Stimulated activated CD8-positive, alpha-beta memory T cell treated with anti-CD3 and anti-CD28 coated beads, Interleukin-7, amount 100 ng/mL, for 1 hour (primary cell): ENCODE results near the gene SP4.

Source experiments
- DNase-seq, 2 donors: peaks; one replicate each; pipeline ENCODE4 v3.0.0-alpha.2; 2020; ENCODE audit warnings: low read depth in 2 of 2

The SP4 gene

DNA sequence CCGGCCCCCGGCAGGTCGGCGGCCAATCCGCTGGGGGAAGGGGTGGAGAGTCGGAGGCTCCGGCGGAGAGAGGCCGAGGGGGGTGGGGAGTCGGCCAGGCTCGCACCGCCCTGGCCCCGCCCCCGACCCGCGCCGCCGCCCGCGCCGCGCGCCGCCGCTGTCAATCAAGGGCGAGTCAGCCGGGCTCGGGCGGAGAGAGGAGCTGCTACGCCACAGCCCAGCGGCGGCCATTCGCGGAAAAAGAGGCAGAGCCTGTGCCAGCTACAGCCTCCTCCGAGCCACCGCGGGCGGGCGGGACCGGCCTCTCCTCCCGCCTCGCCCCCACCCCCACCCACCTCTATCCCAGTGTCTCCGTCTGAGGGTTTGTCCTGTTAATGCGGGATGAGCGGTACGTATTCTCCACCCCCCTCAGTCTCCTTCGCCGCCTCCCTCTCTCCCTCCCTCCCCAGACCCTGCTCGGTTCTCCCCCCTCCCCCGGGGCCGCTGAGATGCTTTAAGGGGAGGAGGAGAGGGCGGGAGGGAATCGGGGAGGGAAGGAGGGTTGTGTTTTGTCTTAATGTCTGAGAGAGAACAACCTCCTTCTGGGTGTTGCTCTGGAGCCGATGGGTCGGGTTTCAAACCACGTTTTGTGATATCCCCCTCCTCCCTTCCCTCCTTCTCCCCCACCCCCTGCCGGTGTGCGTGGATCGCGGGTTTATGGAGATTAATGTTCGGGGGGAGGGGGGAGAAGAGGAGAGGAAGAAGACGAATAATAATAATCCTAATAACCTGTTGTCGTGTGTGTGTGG, at the start of gene SP4:
TSS of gene SP4 (plus strand) at position 213 of the 788 bp plus-strand sequence. CDS start at position 382, 169 bp downstream.
- peak; percentile 90 to 93 for DNase-seq

DNA sequence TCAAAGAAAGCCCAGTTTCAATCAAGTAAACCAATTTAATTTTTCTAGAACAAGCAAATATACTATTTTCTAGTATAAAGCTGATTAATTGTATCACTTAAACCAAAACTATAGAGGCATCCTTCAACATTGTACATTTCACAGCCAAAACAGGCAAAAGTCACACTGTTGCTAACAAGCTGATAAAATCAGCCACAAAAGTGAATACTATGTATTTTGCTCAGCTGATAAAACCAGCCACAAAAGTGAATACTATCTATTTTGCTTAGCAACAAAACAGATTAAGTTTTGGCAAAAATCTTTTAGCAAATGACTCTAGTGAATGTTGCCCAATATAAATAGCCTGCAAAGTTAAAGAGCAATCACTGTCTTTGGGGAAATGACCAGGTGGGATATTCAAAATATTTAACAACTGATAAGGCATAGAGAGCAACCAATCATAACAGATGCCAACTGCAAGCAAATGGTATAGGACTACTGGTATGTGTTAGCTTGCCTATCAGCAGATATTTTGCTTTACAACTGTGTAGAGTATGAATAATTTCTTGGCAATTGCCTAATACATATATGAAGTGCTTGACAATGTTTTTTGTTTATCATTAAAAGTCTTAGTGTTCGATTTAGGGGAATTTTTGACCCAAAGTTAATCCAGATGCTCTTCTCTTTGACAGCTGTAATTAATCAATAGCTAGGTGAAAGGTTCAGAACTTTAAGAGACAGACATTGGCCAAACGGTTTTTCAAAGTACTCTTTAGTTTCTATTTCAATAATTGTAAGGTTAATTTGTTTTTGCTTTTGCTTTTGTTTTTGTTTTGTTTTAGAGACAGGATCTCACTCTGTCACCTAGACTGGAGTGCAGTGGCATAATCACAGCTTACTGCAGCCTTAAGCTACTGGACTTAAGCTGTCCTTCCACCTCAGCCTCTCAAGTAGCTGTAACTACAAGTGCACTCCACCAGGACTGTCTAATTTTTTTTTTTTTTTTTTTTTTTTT, 44.4 kb upstream of the SP4 start:
- no peak for DNase-seq

DNA sequence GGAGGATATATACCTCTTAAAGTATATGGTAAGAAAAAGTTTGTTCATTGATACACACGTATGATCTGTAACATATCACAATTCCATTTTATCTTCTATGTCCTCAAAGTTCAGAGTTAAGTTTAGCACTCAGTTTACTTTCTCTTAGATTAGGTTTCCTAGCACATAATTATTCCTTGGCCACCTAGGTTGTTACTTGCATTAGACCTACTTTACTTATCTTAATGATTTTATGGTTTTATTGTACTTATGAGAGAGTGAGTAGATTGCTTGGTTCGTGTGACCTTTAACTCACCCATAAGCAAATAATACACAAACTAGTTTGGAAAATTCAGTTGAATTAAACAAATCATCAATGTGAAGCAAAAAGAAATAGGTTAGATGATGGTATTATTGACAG, 33.9 kb upstream of the SP4 start:
- DNase-seq, result no peak

DNA sequence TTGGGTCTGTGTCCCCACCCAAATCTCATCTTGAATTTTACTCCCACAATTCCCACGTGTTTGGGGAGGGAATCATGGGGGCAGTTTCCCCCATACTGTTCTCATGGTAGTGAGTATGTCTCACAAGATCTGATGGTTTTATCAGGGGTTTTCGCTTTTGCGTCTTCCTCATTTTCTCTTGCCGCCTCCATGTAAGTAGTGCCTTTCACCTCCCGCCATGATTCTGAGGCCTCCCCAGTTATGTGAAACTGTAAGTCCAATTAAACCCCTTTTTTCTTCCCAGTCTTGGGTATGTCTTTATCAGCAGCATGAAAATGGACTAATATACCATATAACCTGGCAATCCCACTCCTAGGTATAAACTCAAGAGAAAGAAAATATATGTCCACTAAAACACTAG, 25.9 kb upstream of the SP4 start:
- no peak for DNase-seq

DNA sequence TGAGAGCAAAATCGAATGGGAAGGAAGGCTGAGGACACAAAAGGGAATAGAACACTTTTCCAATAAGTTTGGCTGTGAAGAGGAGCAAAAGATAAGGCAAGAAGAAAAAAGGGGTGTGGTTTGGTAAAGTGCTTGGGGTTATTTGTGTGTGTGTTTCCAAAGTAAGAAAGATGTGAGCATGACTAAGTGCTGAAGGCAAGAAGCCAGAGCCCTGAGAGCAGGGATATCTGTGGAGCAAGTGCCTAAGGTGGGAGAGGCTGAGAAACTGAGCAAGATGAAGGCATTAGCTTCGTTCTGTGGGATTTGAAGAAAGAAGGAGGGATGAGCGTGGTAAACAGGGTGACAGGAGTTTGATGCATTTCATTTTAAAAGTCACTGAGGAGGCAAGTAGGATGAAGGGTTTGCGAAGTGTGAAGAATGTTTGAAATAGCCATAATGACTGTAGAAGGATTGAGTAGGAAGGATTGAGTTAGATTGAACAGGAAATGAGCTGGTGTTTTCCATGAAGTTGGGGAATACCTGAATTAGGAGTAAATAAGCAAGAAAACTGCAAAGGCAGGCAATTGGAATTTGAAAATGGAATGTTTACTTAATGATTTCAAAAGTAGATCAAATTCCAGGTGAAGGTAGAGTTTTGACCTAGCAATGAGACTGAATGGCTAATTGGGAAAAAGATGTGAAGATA, 19.9 kb upstream of the SP4 start:
- DNase-seq, result no peak

DNA sequence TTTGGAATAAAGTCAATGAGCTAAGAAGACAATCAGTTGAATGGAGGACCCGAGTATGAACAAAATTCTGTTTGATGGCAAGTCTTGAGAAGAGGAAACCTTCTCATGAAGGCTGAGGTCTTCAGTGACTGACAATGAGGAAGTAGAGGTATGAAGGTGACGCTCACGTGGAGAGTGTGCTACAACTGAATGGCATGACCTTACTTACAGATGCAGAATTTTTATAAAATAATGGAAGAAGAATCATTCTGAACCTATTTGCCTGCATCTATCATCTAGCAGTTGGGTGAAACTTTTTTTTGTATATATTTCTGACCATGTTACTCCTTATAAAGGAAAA, 19.4 kb upstream of the SP4 start:
- DNase-seq, result no peak

DNA sequence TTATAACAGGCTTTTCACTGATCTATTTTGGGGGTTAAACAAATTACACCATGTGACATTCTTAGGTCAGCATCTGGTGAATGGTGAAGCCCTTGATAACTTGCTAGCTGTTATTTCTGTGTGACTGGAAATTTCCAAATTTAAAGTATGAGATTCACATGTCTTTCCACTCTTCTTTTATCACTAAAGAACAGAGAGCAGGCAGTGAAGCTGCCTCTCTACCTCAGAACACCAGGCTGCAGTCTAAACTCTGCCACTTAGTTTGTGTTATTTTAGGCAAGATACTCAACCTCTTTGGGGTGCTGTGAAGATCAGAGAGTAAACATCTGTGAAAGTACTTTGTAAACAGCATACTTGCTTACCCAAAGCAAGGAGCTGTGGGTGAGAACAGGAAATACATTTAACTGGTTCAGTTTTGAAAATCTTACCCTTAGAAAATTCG, 15.5 kb upstream of the SP4 start:
- no peak for DNase-seq

DNA sequence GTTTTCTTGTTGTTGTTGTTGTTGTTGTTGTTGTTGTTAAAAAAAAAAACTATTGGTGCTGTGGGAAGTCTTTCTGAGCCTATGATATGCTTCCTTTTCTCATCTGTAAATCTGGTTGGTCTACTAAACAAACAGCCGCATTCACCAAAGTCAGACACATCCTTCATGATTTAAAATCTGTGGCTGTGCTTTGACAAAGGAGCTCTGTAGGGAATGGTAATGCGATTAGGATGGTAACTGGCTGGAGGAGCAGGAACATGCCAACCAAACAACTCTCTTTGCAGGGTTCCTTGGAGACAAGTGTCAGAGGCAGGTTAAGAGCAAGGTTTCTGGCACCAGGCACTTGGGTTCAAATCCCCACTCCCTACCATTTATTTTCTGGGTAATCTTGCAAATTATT, 14.9 kb upstream of the SP4 start:
- DNase-seq, result no peak

DNA sequence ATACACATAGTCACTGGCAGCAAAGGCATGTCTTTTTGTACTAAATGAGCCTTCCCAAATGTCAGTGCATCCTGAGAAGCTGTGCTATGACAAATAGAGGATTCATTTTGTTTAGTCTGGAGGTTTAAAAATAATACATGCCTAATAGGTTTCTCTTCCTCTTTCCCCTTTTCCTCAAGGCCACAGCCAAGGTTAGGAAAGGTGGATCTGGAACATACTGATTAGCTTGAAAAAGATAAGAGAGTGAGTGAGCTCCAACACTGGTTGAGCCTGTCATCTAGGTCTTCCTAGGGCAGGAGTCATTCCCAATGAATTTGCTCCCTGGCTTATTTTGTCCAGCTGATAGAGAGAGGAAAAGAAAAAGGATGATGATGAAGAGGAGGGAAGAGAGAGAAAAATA, 14.4 kb upstream of the SP4 start:
- DNase-seq, result no peak

DNA sequence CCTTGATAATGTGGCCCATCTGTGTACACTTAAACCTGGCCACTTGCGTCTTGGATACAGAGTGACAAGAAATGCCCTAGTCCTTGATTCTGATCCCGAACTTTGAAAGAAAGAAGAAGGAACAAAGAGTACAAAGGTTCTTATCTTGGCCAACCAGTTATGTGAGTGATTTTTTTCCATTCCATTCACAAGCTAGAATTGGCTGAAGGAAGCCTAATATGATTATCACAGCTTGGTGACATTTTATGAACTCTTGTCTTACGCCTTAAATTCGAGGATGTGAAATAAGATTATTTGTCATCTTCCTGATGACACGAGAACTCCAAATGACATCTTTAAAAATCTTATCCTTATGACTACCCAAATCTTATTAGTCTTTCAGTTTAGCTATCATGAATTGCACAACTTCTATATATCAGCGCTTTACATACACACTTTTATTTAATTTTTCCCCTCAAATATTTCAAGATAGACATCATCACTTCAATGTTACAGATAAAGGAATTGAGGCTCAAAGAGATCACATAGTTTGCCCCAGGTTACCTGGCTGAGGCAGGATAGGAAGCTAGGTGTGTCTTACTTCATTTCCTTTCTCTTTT, 13.0 kb upstream of the SP4 start:
- DNase-seq, result no peak

DNA sequence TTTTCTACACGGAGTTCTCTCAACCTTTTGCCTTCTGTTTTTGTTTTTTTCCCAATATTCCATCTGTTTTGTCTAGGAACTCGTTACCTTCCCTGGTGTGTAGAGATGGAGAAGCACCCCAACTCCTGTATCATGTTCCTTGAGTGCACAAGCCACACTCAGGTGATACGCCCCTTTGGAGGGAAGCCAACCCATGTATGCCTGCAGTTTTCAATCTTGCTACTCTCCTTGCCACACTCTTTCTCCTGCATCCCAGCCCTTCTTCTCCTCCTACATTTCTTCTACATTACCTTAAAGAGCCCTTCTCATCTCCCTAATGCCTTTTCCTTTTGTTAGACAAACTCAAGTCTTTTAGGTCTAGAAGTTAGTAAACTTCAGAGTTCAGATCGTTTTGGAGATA, 10.2 kb upstream of the SP4 start:
- no peak for DNase-seq

DNA sequence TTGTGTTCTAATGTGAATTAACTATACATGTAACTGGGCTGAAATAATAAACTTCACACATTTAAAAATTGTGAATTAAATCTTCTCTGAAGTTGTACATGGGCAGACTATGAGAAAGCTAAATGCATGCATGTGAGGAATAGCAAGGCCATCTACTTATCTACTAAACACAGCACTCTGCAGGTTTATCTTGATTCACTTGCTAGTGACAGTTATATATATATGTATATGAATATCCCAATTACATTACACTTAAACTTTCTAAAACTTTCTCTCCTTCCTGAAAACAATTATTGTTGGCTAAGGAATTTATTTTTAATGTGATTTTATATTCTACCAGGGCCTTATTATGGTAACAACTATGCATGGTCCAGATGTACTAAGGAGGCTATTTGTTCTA, 5.1 kb upstream of the SP4 start:
- DNase-seq, result no peak

DNA sequence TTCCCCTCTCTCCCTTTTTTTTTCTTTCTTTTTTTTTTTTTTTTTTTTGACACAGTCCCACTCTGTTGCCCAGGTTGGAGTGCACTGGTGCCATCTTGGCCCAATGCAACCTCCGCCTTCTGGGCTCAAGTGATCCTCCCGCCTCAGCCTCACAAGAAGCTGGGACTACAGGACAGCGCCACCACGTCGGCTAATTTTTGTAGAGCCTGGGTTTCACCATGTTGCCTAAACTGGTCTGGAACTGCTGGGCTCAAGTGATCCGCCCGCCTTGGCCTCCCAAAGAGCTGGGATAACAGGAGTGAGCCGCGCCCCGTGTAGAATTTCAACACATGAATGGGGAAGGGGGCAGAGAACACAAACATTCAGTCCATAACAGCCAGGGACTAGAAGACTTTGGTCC, 2.6 kb upstream of the SP4 start:
- no peak for DNase-seq

DNA sequence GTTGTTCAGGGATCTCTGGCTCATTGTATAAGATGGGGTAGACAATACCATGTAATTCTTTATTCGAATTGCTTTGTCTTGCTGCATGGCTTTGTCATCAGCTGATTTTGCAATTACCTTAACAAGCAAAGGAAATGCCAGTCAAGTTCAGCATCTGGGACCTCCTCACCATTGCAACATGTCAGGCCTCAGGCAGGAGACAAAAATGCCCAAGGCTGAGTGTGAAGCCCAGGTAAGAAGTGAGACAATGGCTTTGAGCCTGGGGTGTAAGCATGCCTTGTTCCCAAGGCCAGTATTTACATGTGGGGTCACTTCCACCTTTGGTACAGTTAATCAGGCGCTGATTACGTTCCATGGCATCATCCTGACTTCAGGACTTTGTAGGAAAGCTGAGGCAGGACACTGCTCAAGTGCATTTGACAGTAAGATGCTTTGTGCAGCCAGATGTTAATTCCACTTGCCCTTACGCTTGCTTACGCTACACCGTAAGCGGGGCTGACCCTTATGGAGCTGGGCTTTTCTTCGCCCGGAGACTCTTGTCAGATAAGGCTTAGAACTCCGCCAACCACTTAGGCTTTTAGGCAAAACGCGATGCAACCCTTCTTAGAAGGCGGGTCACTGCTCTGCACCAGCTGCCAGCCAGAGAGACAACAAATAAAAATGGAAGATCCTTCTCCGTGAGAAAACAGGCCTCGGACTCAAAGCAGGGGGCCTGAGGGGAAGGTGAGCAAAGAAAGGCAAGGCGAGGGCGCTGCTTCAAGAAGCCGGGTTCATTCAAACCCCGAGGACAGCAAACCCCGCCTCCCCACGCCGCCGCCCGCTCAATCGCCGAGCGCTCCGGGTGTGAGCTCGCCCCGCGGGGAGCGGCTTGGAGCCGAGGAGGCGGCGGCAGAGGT, 1.3 kb upstream of the SP4 start:
- no peak for DNase-seq

DNA sequence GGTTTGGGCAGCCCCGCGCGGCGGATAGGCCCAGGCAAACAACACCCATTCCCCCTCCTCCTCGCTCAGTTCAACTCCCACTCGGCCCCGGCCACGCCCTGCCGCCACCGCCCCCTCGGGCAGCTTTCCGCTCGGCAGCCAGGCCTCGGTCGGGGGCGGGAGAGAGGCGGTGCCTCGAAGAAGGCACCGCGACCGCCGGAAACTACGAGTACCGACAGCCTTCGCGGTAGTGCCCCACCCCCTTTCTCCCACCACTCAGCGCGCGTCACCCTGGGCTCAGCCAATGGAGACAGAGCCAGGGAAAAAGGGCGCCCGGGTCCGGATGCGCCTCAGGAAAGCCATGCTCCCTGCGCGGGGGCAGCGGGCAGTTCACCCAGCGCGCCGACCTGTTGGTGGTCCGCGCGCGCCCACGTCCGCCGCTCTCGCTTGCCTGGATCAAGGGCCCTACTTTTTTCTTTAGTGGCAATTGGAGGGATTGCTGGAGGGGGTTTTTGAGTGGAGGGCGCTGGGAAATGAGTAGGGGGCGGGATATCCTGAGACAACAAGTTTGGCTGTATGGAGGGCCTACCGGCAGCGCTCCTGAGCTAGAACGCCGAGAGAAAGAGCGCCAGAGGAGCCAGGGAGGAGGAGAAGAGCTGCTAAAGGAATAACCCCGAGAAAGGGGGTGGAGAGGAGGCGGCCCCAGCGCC, 557 bp upstream of the SP4 start:
- peak; percentile 98 for DNase-seq

DNA sequence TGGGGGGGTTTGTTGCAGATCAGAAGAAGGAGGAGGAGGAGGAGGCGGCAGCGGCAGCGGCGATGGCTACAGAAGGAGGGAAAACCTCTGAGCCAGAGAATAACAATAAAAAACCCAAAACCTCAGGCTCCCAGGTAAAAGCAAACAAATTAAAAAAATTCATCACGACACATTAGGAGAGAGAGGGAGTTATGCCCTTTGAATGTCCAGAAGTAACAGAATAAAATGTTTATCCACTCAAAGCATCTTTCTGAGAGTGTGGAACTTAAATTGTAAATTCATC, 717 bp downstream of the SP4 start:
- no peak for DNase-seq

DNA sequence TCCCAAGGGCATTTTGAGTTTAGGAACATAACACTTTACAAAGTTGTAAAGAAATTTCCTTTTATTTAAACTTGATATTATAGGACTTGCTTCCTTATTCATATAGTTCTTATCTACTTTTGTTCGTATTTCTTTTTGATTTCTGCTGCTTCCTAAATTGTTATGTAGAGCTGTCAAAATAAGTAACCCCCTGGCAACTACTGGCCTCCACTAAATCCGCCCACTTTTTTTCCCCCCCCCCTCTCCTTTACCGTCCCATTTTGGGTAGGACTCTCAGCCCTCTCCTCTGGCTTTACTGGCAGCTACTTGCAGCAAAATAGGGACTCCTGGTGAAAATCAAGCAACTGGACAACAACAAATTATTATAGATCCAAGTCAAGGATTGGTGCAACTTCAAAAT, 1.1 kb downstream of the SP4 start:
- DNase-seq, result no peak

DNA sequence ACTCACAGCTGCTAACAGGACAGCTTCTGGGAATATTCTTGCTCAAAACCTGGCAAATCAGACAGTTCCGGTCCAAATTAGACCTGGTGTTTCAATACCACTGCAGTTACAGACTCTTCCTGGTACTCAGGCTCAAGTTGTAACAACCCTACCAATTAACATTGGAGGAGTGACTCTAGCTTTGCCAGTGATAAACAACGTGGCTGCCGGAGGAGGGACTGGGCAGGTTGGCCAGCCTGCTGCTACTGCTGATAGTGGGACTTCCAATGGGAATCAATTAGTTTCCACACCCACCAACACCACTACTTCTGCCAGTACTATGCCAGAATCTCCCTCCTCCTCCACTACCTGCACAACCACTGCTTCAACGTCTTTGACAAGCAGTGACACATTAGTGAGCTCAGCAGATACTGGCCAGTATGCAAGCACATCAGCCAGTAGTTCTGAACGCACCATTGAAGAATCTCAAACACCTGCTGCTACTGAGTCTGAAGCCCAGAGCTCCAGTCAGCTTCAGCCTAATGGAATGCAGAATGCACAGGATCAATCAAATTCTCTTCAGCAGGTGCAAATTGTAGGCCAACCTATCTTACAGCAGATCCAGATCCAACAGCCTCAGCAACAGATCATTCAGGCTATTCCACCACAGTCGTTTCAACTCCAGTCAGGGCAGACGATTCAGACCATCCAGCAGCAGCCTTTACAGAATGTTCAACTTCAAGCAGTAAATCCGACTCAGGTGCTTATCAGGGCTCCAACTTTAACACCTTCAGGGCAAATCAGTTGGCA, 2.1 kb downstream of the SP4 start:
- no peak for DNase-seq

DNA sequence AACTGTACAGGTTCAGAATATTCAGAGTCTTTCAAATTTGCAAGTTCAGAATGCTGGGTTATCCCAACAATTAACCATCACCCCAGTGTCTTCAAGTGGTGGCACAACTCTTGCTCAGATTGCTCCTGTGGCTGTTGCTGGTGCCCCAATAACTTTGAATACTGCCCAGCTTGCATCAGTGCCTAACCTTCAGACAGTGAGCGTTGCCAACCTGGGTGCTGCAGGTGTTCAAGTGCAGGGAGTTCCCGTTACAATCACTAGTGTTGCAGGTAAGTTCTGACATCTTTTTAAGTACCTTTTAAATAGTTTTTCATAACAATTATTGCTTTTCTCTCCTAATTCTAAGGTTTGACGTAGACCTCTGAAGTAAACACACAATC, 2.7 kb downstream of the SP4 start:
- no peak for DNase-seq
